Caki2 (cell line): ENCODE data around the gene SLC25A47. TPM values are rescaled to one million over a fixed set of nuclear protein-coding genes. Genes with fewer than 3 reads are reported as not detected.
"Not testable (repeated sequence)": the region's sequence is repeated elsewhere in the genome, so short reads cannot be mapped to it uniquely, and the experiment has no call there.

ENCODE experiments used
- DNase-seq: peaks from one replicate; pipeline ENCODE4 v3.0.0-alpha.2; 2015; ENCODE audit warnings: low read depth
- in situ Hi-C: cut with HindIII; loops from 2 replicates; pipeline ENCODE4 v1.10.0; 2016; ENCODE audit warnings: low sequenced_read_pairs, low pct_unique_long_range_greater_than_20kb, mixed read lengths
- total RNA-seq: library from RNA; depleted of rRNA; stranded (reverse); fragments of >200 nt; shearing (Covaris generic); gene quantifications from 2 replicates; pipeline ENCODE4 v1.2.3, GENCODE V29; 2014; ENCODE audit warnings: low replicate concordance

Gene SLC25A47
- total RNA-seq, 1 experiment from 2014 or later: not detected

DNA sequence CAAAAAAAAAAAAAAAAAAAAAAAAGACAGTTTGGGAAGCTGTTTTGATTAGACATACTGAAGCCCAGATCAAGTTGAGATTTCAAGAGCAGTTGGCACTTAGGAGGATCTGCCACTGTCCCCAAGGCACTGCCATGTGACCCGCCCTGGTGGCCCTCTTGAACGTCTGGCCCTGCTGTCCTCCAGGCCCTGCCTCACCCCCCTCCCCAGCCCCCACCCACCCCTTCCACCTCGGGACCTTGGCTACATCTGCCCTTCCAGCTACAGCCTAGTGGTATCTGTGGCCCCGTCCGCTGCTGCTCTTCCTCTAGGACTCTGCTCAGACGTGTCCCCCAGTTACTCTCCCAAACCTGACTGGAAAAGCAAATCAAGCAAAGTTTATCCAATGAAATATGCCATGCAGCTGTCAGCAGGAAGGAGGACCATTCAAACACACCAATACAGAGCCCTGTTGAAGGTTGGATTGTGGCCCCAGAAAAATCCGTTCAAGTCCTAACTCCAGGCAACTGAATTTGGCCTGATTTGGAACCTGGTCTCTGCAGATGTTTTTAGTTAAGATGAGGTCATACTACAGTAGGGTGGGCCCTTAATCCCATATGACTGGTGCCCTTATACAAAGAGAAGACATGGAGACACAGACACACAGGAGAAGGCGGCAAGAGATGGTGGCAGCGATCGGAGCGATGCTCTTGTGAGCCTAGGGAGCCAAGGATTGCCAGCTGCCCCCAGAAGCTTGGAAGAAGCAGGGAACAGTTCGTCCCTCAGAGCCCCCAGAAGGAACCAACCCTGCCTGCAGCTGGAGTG lies 34.6 kb upstream of the SLC25A47 start:
- in situ Hi-C loops: no loop called here

DNA sequence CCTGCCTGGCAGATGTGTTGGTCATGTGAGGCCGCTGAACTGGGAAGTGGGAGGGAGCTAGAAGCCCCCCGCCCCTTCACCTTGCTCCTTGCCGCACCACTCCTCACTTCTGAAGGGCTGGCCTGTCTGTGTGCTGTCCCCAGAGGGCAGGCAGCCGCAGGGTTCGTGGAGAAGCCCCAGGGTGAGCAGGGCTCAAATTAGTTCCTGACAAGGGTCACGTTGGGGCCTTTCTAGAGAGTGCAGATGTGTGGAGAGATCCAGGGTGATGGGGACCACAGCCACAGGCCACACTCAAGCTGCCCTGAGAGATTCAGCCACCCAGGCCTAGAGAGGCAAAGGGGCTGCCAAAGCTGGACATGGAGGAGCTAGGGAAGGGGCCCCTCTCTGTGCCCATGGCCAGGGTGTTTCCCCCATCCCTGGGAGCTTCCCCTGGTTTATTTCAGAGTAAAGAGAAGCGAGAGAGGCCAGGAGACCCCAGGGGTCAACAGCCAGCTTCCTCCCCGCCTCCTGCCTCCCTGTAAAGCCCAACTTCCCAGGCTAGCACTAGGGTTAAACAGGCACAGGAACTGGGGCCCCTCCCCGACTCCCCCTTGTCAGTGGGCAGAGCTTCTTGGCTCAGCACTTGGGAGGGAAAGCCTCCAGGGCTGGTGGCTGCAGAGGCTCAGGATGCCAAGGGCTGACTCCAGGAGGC lies 33.1 kb upstream of the SLC25A47 start:
- in situ Hi-C loops: no loop called here
- no peak for DNase-seq

More for the DNA sequence above, 34.6 kb upstream of the SLC25A47 start:
- DNase-seq: no peak

DNA sequence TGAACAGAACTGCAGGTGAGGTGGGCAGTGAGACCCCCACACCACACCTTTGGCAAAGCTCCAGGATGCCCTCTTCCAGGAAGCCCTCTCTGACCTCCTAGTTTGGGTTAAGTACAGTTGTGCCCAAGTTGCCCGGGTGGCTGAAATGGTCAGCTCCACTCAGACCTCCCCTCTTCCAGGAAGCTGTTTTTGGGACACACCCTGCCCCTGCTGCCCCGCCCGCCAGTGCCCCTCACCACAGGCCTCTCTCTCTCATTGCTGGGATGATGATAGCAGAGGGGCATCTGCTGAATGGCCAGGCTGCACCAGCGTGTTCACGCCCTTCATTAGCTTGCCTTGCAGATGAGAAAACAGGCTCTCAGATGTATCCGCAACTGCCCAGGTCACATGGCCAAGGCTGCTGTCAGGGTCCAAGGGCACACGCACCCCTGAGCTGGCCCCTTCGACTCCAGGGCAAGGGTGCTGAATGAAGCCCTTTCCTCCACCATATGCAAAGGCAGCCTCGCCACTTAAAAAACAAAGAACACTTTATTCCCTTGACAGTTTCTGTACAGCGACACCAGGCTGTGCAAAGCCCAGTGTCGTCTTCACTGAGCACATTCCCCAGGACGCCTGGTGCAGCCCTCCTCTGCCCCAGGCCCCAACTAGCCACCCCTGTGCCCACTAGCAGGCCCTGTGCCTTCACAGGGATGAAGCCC lies 32.4 kb upstream of the SLC25A47 start:
- in situ Hi-C loops: no loop called here
- DNase-seq: no peak

DNA sequence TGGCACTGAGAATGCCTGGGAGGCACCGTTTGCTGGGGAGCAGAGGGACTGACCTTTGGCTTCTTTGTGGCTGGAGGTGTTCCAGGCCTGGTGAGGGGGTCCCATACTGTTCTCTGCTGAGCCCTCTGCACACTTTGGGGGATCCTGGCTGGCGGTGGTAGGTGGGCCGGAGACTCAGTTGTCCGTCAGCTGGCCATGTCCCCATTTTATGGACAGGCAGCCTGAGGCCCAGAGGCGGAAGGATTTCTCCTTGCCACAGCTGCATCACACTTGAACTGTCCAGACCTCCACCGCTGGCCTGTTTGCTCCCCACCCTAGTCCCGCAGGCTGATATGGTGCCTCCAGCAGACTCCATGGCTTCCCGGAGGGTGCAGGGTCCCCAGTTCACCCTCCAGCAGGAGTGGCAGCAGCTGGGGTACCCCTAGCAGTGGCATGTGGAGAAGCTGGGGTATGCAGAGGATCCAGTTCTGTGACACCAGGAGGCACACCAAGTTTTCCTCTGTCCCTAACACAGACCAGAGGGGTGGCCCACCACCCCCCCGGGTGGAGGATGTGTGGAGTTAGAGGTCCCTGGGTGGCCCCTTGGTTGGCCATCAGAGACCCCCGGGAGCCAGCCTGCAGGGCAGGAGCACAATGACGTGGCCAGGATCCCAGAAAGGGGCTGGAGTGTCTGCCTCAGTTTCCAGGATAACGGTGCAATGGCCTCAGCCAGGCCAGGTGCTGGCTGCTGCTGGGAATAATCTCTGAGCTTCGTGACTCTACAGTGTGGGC lies 31.6 kb upstream of the SLC25A47 start:
- DNase-seq: no peak
- in situ Hi-C loops: no loop called here

DNA sequence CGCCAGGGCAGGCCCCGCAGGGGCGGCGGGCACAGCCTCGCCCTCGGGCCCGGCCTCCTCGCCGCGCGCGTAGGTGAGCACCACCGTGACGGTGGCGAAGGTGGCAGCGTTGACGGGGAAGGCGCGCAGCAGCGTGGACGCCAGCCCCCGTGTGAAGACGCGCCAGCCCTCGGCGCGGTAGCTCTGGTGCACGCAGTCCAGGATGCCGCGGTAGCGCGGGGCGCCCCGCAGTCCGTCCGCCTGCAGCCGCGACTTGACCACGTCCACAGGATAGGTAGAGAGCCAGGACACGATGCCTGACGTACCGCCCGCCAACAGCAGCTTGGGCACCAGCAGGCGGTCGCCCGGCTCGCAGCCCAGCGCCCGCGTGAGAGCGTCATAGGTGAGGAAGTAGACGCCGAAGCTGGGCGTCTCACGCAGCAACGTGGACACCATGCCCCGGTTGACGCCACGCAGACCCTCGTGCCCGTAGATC lies 30.8 kb upstream of the SLC25A47 start:
- DNase-seq: no peak
- in situ Hi-C loops: no loop called here

DNA sequence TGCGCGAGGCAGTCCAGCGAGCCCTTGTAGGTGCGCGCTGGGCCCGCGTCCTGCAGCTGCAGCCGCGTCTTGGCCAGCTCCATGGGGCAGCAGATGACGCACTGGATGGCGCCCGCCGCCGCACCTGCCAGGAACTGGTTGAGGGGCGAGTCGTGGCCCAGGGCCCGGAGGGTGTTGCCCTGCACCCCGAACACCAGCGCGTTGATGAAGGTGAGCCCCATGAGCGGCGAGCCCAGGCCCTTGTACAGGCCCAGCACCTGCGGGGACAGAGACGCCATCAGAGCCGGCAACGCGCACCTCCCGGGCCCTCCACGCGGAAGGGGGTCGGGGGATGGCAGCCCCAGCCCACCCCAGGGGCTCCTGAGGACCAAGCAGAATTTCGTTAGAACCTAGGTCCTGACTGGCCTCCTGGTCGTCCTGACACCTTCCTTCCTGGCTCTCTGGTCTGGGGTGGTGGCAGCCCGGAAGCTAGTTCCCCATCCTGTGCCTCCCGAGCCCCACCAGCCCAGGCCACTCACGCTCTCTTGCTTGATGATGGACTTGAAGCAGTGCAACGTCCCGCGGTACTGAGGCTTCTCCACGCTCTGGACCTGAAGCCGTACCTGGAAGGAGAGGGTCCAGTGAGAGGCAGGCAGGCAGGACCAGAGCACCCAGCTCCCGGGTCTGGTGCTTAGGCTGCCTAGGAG lies 30.2 kb upstream of the SLC25A47 start:
- in situ Hi-C loops: no loop called here
- DNase-seq: no peak

DNA sequence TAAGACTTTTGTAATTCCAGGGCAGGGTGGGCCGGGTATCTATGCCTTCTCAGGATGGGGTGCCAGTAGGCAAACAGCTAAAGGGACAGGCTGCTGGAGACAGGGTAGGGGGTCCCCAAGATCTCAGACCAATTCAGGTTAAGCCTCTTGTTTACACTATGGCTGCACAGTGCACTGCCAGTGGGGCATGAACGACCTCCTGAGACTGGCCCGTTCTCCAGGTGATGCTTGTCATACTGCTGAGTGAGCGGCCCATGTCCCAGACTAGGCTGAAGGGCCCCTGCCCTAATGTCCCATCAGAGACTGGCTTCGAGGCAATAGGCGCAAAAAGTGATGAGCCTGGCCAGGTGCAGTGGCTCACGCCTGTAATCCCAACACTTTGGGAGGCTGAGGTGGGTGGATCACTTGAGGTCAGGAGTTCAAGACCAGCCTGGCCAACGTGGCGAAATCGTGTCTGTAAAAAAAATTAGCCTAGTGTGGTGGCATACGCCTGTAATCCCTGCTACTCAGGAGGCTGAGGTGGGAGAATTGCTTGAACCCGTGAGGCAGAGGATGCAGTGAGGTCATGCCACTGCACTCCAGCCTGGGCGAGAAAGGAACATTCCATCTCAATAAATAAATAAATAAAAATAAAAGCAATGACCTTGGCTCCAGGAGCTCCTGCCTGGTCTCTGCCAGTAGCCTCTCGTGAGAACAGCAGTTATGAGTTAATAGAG lies 29.5 kb upstream of the SLC25A47 start:
- no peak for DNase-seq
- in situ Hi-C loops: no loop called here

DNA sequence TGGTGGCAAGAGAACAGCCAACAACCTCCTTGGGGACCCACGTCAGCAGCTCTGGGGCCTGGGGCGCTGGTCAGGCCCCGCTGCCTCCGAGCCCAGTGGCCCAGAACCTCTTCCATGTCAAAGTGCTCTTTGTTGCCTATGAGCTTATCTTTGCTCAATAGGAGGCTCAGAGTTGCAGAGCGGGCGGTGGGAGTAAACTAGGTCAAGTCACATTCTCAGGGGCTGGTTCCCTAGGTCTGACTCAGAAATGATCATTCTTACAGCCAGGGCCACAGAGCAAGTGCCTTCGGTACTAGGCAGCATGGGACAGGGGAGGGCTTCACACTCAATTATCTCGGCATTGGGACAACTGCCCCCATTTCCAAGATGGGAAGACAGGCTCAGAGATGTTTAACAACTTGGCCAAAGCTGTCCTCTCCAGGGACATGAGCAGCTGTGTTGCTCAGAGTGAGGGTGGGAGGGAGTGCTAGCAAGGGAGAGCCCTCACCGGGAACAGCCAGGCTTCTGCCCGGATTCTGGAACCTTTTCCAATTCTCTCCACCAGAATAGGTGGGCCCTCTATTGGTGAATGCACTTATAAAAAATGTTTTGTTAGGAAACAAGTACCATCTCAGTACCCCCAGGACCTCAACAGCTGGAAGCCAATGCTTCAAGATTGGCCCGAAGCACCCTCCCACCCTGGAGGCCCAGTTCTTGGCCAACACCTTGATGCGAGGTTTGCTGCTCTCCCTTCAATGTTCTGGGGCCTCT lies 28.8 kb upstream of the SLC25A47 start:
- DNase-seq: peak; percentile 61

DNA sequence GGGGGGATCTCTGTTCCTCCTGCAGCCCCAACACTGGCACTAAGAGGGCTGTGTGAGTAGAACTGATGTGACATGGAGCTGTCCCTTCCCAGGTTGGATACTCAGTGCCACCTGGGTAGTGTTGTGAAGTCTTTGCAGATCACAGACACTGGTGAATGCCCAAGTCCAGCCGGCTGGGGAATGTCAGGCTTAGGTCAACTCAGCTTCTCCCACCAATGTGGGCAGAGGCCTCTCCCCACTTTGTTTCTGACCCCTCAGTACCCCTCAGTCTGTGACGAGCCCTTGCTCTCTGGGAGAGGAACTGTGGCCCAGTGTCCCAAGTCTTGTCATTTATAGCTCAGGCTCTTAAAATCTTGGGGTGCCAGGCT lies 28.2 kb upstream of the SLC25A47 start:
- in situ Hi-C loops: no loop called here
- DNase-seq: no peak

More for the DNA sequence above, 28.8 kb upstream of the SLC25A47 start:
- in situ Hi-C loops: no loop called here

DNA sequence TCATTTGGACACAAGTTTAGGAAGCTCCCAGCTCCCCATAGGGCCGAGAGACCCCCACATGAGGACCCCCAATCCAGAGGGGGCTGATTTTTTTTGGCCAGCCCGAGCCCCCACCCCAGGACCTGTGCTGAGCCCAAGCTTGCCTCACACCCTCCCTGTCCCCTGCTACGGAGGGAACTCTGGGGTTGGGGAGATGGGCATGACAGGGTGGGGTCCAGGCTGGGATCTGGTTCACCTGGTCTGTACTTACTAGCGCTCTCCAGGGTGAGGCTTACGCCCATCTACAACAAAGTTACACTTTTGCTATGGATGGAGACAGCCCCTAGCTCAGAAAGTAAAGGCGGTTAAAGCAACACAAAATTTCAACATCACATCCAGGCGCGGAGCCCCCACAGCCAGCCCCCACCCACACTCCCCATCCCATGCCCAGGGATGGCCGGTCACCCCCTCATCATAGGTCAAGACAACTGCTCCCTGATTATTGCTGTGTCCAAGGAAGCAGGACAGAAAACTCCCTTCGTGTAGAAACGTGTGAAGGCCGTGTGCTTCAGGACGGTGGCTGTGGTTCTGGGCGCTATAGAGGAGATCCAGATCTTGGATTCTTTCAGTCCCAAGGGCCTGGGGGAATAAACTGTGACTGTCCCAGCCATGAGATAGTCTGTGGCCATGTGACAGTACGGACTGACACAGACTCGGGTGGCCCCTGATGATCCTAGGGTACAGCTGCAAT lies 27.6 kb upstream of the SLC25A47 start:
- DNase-seq: no peak
- in situ Hi-C loops: no loop called here

DNA sequence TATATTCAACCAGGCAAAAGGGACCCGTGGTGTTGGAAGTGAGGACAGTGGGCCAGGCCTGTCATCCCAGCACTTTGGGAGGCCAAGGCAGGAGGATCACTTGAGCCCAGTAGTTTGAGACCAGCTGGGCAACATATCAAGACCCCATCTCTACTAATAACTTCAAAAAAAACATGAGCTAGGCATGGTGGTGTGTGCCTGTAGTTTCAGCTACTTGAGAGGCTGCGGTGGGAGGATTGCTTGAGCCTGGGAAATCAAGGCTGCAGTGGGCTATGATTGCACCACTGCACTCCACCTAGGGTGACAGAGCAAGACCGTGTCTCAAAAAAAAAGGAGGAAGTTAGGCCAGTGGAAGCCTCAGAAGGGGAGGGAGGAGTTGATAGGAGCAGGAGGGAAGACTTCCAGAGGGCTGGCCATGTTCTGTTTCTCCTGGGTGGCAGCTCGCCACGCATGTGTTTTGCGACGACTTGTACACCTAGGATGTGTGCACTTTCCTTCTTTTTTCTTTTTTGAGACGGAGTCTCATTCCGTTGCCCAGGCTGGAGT lies 27.0 kb upstream of the SLC25A47 start:
- DNase-seq: no peak
- in situ Hi-C loops: no loop called here

DNA sequence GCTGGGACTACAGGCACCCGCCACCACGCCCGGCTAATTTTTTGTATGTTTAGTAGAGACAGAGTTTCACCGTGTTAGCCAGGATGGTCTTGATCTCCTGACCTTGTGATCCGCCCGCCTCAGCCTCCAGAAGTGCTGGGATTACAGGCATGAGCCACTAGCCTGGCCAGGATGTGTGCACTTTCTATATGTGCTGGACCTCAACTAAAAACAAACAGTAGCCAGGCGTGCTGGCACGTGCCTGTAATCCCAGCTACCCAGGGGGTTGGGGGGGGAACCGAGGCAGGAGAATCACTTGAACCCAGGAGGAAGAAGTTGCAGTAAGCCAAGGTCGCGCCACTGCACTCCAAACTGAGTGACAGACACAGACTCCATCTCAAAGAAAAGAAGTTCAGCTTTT lies 26.4 kb upstream of the SLC25A47 start:
- in situ Hi-C loops, DNase-seq: not testable (repeated sequence)

DNA sequence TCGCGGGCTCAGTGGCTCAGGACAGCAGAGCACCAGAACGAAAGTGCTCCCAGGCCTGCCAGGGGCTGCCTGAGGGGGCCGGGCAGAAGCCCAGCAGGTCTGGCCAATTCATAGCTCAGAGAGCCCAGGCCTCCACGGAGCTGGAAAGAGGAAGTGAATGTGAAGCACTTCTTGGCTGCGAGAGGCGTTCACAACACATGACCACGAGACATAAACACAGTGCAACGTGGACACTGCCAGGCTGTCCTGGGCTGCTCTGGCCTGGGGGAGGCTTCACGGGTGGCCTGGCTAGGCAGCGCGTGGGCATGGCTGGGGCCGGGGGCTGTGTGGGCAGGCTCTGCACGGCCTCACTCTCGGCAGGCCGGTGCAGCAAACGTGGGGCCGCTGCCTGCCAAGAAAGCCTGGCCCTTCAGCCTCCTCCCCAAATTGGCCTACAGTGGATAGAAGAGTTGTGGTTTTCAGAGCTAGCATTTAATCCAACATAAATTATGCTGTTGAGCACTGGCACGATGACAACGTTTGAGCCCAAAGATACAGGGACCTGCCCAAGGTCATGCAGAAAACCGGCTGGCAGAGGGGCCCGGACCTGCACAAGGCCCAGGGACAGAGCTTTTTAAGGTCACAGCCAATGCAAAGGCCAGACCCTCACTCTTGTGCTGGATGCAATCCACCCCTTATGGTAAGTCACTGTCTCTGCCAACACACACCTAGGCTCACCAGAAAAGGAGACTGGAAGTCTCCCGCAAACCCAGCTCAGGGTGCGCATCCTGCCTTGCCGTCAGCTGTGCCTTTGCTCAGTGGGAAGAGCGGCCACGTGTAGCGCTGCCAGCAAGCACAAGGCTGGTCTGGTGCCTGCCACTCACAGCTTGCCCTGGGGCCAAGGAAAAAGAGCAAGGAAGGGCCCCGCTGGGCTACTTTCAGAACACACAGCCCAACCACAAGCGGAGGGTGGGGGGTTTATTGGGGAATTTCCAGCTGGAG lies 25.5 kb upstream of the SLC25A47 start:
- DNase-seq: no peak
- in situ Hi-C loops: no loop called here

DNA sequence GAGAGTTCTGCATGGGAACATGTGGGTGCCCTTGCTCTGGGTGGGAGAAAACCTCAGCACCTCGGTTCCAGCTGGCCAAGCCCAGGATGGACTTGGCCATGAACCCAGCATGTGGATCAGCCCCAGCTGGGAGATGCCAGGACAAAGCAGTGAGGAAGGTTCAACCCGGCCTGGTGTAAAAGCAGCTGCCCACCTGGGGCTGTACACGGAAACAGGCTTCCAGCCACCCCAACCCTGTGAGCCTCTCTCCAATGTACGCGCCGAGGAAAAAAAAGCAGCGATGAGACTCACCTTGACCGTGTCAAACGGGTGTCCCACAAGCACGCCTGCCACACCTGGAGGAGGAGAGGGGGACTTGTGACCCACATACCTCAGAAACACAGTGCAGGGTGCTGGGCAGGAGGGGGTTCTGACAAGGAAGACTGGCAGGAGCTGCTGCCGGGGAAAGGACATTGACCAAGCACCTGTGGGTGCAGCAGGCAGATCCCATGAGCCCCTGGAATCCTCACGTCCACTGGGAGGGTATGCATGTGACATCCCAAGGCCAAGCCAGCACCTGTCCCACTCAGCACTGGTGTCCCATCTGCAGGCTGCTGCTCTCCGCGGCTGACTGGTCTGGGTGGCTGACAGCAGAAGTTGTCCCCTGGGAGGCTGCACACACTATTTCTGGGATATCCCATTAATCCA lies 24.4 kb upstream of the SLC25A47 start:
- in situ Hi-C loops: no loop called here

More for the DNA sequence above, 24.4 kb upstream of the SLC25A47 start:
- no peak for DNase-seq
